Rectal smooth muscle tissue (tissue), 1 donor: Measurements from ENCODE around the gene PRM2.

Source experiments
- H3K27ac ChIP-seq: one replicate; pipeline ENCODE4 v1.7.0; 2013; ENCODE audit warnings: low read depth, low read length, inconsistent platforms
- H3K27me3 ChIP-seq: one replicate; pipeline ENCODE4 v1.7.0; 2013; ENCODE audit warnings: low read length; ENCODE audit not compliant: control insufficient read depth, insufficient read depth
- H3K36me3 ChIP-seq: one replicate; pipeline ENCODE4 v1.7.0; 2013; ENCODE audit warnings: low read length; ENCODE audit not compliant: control insufficient read depth, insufficient read depth
- H3K4me1 ChIP-seq: one replicate; pipeline ENCODE4 v1.7.0; 2013; ENCODE audit warnings: low read length; ENCODE audit not compliant: control insufficient read depth, insufficient read depth
- H3K4me3 ChIP-seq: one replicate; pipeline ENCODE4 v1.7.0; 2013; ENCODE audit warnings: low read length
- H3K9ac ChIP-seq: one replicate; pipeline ENCODE4 v1.7.0; 2013; ENCODE audit warnings: low read length

PRM2 gene, protein sequence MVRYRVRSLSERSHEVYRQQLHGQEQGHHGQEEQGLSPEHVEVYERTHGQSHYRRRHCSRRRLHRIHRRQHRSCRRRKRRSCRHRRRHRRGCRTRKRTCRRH

DNA sequence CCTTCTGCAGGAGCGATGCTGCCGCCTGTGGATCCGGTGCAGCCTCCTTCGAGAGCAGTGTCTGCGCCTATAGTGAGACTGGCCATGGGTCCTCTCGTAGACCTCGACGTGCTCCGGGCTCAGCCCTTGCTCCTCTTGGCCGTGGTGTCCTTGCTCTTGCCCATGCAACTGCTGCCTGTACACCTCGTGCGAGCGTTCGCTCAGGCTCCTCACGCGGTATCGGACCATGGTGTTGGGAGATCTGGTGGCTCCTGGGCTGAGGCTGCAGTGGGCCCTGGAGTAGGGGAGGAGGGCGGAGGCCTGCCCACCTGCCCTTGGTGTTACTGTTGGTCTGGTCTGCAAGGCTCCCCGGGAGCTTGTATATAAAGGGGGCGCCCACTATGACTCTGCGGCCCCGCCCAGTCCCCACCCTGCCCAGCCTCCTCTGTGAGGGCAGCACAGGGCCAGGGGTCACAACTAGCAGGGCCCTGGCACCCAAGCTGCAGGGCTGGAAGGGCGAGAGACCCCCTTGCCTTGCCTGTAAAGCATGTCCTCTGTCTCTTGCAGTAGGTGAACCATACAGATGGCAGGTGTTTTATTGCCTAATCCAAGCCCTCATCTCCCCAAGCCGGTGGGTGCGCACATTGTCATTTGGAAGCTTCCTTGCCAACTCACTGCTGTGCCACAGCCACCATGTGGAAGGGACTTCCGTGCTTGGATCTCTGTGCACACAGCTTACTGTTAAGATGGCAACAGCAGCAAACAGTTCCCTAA lies at the start of gene PRM2:
PRM2 (minus strand) TSS at position 338 of the 753 bp plus-strand sequence; CDS start at position 228, 110 bp downstream.
- Histone ChIP-seq H3K36me3 (no peaks in the 10 kb centered on the region), H3K27me3 (no peaks in the 10 kb centered on the region), H3K4me3 (no peak within 1 kb of the TSS), H3K4me1 (no peaks in the 10 kb centered on the region), H3K9ac (no peak within 1 kb of the TSS), H3K27ac (no peak within 1 kb of the TSS)

DNA sequence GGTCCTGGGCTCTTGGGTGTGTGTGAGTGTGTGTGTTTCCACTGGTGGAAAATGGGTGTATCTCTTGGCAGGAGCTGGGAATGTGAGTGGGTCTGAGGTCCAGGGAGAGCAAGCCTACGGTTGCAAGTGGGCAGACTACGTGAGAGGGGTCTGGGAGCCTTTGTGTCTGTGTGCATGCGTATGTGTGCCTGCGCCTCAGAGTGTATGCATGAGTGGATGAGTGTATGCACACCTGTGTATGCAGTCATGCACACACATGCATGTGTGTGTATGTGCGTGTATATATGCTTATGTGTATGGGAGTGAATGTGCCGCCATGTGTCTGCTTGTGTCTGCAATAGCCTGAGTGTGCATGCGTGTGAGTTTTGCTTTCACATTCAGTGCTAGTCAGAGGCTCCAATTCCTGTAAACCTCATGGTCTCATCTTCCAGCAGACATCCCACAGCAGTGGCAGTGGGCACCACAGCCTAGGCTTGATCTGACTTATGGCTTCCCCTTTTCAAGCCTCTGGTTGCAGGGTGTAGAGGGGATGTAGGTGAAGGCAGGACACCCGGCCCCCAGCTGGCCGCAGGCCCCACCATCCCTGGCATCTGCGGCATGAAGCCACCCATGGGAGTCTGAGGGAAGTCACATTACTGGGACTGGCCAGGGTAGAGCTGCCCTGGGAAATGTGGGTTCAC lies 49.3 kb upstream of the PRM2 start:
- Histone ChIP-seq H3K4me3 (no peak overlapping the region), H3K27ac (no peak overlapping the region)

DNA sequence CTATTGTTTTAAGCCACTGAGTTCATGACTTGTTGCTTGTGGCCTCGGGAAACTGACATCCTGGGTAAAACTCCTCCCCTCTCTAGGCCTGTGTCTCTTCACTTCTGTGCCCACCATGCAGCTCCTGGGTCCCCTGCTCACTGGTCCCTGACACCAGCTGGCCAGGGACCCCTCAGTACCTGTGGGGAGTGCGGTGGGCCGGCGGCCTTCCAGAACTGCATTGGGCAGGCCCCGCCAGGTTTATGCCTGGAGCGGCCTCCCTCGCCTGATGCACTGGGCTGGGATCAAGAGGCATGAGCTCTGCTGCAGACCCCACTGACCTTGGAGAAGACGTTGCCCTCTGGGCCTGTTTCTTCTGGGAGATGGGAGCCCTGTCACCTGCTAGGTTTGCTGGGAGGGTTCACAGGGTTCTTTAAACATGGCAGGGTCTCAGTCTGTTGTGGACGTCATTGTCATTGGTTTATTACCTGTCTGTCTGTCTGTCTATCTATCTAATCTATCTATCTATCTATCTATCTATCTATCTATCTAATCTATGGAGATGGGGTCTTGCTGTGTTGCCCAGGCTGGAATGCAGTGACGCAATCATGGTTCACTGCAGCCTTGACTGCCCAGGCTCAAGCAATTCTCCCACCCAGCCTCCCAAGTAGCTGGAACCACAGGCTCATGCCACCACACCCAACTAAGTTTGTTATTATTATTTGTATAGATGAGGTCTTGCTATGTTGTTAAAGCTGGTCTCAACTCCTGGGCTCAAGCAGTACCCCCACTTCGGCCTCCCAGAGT lies 47.5 kb upstream of the PRM2 start:
- Histone ChIP-seq H3K27me3 (no peaks in the 10 kb centered on the region), H3K9ac (no peak overlapping the region), H3K4me1 (peaks cover 4% of the 10 kb centered on the region), H3K36me3 (no peaks in the 10 kb centered on the region), H3K4me3 (no peak overlapping the region), H3K27ac (no peak overlapping the region)

More for the DNA sequence above, 49.3 kb upstream of the PRM2 start:
- Histone ChIP-seq H3K9ac (no peak overlapping the region), H3K27me3 (no peaks in the 10 kb centered on the region), H3K36me3 (no peaks in the 10 kb centered on the region), H3K4me1 (peaks cover 4% of the 10 kb centered on the region)

DNA sequence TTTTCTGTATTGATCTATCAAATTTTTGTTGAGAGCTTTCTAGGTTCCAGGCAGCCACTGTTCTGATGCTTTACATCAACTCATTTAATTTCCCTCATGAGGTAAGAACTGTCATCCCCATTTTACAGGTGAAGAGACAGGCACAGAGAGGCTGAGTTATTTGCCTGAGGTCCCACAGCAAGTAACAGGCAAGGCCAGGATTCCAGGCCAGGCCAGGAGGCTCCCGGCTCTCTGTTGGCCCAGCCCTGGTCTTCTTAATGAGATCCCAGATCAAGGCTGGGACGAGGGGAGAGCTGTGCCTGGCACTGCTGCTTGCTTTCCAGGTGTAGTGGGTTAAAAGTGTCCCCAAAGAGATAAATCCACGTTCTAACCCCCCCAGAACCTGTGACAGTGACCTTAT lies 46.5 kb upstream of the PRM2 start:
- Histone ChIP-seq H3K27me3 (no peaks in the 10 kb centered on the region), H3K9ac (no peak overlapping the region), H3K36me3 (no peaks in the 10 kb centered on the region), H3K4me1 (no peaks in the 10 kb centered on the region), H3K27ac (no peak overlapping the region), H3K4me3 (no peak overlapping the region)

DNA sequence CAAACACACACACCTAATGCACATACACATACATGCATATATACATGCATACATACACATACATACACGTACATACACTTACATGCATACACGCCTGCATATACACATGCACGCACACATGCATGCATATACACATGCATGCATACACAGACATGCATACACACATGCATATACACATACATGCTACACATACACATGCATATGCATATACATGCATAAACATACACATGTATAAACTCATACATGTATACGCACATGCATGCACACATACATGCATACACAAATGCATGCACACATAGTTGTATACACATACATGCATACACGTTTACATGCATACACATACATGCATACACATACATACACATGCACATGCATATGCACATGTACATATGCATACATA lies 45.4 kb upstream of the PRM2 start:
- H3K4me1 ChIP-seq = no peaks in the 10 kb centered on the region
- H3K9ac ChIP-seq = no peak overlapping the region
- H3K27ac ChIP-seq = no peak overlapping the region
- no peaks in the 10 kb centered on the region for H3K27me3 ChIP-seq
- H3K4me3 ChIP-seq = no peak overlapping the region
- H3K36me3 ChIP-seq = no peaks in the 10 kb centered on the region

DNA sequence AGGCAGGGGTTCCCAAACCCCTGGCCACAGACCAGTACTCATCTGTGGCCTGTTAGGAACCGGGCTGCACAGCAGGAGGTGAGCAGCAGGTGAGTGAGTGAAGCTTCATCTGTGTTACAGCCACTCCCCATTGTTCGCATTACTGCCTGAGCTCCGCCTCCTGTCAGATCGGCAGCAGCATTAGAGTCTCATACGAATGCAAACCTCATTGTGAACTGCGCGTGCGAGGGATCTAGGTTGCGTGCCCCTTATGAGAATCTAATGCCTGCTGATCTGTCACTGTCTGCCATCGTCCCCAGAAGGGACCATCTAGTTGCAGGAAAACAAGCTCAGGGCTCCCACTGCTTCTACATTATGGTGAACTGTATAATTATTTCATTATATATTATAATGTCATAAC lies 43.9 kb upstream of the PRM2 start:
- H3K4me3 ChIP-seq = no peak overlapping the region
- no peak overlapping the region for H3K9ac ChIP-seq
- no peak overlapping the region for H3K27ac ChIP-seq
- H3K36me3 ChIP-seq = no peaks in the 10 kb centered on the region
- no peaks in the 10 kb centered on the region for H3K4me1 ChIP-seq
- H3K27me3 ChIP-seq = no peaks in the 10 kb centered on the region

DNA sequence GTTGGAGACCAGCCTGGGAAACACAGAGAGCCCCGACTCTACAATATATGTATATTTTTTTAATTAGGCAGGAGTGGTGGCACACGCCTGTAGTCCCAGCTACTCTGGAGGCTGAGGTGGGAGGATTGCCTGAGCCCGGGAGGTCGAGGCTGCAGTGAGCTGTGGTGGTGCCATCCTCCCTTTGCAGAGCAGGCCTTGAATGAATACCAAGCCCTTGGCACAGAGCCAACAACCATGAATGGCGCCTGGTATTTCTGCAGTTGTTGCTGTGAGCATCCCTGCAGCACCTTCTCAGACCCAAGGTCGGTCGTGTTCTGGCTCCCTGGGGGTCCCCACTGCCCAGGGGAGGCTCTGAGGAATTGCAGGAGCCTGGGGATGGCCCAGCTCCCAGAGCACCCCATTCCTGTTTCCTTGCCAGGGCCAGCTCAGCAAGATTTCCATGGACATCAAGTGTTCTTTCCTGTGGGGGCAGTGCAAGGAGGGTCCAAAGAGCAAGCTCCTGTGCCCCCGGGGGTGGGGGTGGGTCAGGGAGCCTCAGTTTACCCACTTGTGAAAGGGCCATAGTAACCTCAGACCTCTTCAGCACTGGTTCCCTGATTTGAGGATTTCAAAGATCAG lies 43.4 kb upstream of the PRM2 start:
- H3K9ac ChIP-seq = no peak overlapping the region
- H3K27ac ChIP-seq = no peak overlapping the region
- no peaks in the 10 kb centered on the region for H3K27me3 ChIP-seq
- no peak overlapping the region for H3K4me3 ChIP-seq
- H3K36me3 ChIP-seq = no peaks in the 10 kb centered on the region
- H3K4me1 ChIP-seq = no peaks in the 10 kb centered on the region

DNA sequence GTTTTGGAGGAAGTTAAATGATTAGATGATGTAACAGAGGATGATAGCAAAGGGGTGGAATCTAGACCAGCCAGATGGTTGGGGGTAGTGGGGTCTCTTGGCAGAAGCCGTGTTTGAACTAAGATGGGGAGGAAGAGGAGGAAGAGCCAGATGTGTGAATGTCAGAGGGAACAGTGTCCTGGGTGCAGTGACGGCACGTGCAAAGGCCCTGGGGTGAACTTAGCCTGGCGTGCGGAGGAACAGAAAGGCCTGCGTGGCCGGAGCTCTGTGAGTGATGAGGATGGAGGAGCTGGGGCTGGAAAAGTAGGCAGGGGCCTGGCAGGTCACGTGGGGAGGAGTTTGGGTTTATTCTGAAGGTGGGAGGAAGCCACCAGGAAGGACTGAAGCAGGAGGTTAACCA lies 42.5 kb upstream of the PRM2 start:
- Histone ChIP-seq H3K4me1 (no peaks in the 10 kb centered on the region), H3K9ac (no peak overlapping the region), H3K36me3 (no peaks in the 10 kb centered on the region), H3K4me3 (no peak overlapping the region), H3K27ac (no peak overlapping the region), H3K27me3 (no peaks in the 10 kb centered on the region)

DNA sequence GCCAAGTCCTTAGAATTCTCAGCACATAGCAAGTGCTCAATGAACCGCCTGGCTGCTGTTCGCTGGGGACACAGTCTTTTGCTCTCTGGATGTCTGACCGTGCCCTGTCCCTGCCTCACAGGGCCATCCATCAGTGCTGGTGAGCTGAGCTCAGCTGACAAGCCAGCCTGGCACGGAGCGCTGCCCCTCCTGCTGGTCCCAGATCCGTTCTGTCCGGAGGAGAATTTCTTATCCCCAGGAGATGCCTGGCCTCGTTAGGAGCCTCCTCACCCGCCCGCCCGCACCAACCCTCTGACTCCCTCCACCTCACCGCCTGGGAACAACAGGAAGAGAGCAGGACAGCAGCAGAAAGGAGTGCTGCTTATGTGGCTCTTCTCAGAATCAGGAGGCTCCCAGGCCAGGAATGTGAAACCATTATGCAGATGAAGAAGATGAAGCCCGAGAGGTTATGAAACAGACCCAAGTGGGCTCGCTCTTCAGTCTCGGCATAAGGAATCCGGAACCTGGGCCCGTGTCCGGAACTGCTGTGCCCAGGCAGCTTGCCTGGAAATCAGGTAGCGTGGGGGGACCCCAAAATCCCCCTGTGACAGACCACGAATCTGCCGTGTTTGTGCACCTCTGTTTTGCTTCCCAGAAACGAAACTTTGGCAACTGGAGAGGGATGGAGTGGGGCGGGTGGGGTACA lies 40.2 kb upstream of the PRM2 start:
- Histone ChIP-seq H3K4me3 (no peak overlapping the region), H3K27ac (no peak overlapping the region), H3K9ac (no peak overlapping the region), H3K4me1 (no peaks in the 10 kb centered on the region), H3K27me3 (no peaks in the 10 kb centered on the region), H3K36me3 (no peaks in the 10 kb centered on the region)

DNA sequence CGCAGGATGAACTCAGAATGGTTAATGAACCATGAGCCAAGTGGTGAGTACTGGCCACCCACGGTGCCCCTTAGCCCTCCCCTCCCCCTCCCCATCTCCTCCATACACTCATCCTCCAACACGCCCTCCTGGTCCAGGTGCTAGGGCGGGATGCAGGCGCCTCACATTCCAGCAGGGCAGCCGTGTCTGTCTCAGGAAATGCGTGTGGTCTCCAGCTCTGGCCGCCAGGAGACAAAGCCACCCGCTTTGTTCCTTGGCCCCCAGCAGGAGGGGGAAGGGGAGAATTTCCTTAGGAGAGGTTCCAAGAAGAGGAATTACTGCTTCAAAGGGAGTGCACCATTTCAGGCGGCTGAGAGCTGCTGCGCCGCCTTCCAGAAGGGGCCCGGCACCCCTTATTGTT lies 39.2 kb upstream of the PRM2 start:
- no peak overlapping the region for H3K4me3 ChIP-seq
- no peaks in the 10 kb centered on the region for H3K36me3 ChIP-seq
- no peaks in the 10 kb centered on the region for H3K4me1 ChIP-seq
- H3K27ac ChIP-seq = no peak overlapping the region
- H3K27me3 ChIP-seq = no peaks in the 10 kb centered on the region
- no peak overlapping the region for H3K9ac ChIP-seq

DNA sequence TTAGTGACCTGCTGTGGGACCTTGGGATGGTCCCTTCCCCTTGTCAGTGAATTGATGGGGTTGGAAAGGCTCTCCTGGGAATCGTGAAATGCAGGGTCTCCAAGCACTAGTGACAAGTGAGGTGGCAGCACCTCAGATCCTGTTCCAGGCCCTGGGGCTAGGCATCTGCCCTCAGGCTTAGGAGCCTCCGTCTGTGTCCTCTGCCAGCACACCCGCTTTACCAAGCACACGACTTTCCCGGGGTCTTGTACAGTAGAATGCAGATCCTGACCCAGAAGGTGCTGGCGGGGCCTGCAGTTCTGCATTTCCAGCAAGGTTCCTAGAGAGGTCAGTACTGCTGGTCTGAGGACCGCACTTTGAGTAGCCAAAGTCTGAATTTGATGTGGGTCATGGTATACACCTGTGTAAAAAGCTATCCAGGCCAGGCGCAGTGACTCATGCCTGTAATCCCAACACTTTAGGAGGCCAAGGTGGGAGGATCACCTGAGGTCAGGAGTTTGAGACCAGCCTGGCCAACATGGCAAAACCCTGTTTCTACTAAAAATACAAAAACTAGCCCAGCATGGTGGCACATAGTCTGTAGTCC lies 38.1 kb upstream of the PRM2 start:
- H3K27me3 ChIP-seq = no peaks in the 10 kb centered on the region
- no peak overlapping the region for H3K9ac ChIP-seq
- H3K4me1 ChIP-seq = no peaks in the 10 kb centered on the region
- H3K27ac ChIP-seq = no peak overlapping the region
- no peaks in the 10 kb centered on the region for H3K36me3 ChIP-seq
- H3K4me3 ChIP-seq = no peak overlapping the region
